ENCODE results near the gene FRYL. TPM values are rescaled to one million over a fixed set of nuclear protein-coding genes. Genes with fewer than 3 reads are reported as not detected.

FRYL gene
- total RNA-seq, 3 donors from 2014 or later: 70.9 to 112 (median 86.2) TPM

GRCh38 chr4:48792348-48793006 is 12.4 kb upstream of the FRYL start:
- DNase-seq (ENCODE audit: low spot score in 2 of 2): no peak
- intact Hi-C loops (cut with DNase I; ENCODE audit: low total_unique reads): no loop called here
- Histone ChIP-seq H3K4me3 (no peak overlapping the region), H3K36me3 (no peaks in the 10 kb centered on the region), H3K27ac (no peak overlapping the region), H3K27me3 (no peaks in the 10 kb centered on the region), H3K4me1 (no peaks in the 10 kb centered on the region), H3K9me3 (no peaks in the 10 kb centered on the region)
- TF ChIP-seq CTCF (IDR thresholded peaks at IDR 0.05): no peak

DNA sequence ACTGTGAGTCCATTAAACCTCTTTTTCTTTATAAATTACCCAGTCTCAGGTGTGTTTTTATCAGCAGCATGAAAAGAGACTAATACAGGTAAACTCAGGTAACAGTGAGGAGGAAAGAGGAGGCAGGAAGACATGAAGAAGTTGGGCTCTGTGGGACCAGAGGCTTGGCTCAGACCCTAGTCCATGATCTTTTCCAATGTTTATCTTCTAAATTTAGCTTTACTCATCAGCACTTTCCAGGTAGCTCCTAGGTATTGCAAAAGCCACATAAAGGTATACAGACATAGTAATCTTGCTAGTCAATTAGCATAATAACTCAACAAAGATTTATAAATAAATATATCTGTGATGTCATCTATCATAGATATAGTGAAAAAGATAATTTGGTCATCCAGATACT is 11.2 kb upstream of the FRYL start:
- Histone ChIP-seq H3K27ac (no peak overlapping the region), H3K4me1 (no peaks in the 10 kb centered on the region), H3K36me3 (no peaks in the 10 kb centered on the region), H3K9me3 (no peaks in the 10 kb centered on the region), H3K27me3 (no peaks in the 10 kb centered on the region), H3K4me3 (no peak overlapping the region)
- intact Hi-C loops (cut with DNase I; ENCODE audit: low total_unique reads): no loop called here
- TF ChIP-seq POLR2AphosphoS5 (IDR thresholded peaks at IDR 0.05) (no peak), CTCF (IDR thresholded peaks at IDR 0.05) (no peak), POLR2A (IDR thresholded peaks at IDR 0.05) (no peak)
- DNase-seq (ENCODE audit: low spot score in 2 of 2): no peak

GRCh38 chr4:48790561-48790960 is 10.5 kb upstream of the FRYL start:
- no peaks in the 10 kb centered on the region for H3K27me3 ChIP-seq
- TF ChIP-seq POLR2AphosphoS5 (IDR thresholded peaks at IDR 0.05) (no peak), POLR2A (IDR thresholded peaks at IDR 0.05) (no peak)
- H3K9me3 ChIP-seq: no peaks in the 10 kb centered on the region
- H3K36me3 ChIP-seq: no peaks in the 10 kb centered on the region
- no peak for DNase-seq (ENCODE audit: low spot score in 2 of 2)
- H3K4me3 ChIP-seq: no peak overlapping the region
- intact Hi-C loops (cut with DNase I; ENCODE audit: low total_unique reads): no loop called here
- no peak overlapping the region for H3K27ac ChIP-seq
- H3K4me1 ChIP-seq: no peaks in the 10 kb centered on the region

DNA sequence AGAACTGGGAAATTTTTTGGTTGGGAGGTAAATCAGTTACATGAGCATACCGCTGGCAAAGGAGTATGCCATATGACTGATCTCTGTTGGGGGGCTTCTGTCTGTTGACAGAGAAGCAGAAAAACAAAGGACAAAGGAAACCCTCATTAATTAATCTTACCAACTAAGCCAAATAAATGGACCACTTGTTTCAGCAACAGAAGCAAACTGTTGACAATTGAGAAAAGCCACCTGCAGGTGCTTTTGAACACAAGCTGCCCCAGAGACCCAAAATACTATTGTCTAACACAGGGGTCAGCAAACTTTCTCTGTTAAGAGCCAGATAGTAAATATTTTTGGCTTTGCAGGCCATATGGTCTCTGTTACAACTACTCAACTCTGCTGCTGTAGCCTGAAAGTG is 7.0 kb upstream of the FRYL start:
- H3K27me3 ChIP-seq: no peaks in the 10 kb centered on the region
- H3K4me1 ChIP-seq: no peaks in the 10 kb centered on the region
- intact Hi-C loops (cut with DNase I; ENCODE audit: low total_unique reads): no loop called here
- H3K9me3 ChIP-seq: no peaks in the 10 kb centered on the region
- no peak for DNase-seq (ENCODE audit: low spot score in 2 of 2)
- TF ChIP-seq POLR2A (IDR thresholded peaks at IDR 0.05): no peak
- TF ChIP-seq CTCF (IDR thresholded peaks at IDR 0.05): no peak
- TF ChIP-seq POLR2AphosphoS5 (IDR thresholded peaks at IDR 0.05): no peak
- no peaks in the 10 kb centered on the region for H3K36me3 ChIP-seq
- H3K27ac ChIP-seq: no peak overlapping the region
- H3K4me3 ChIP-seq: no peak overlapping the region

- Histone ChIP-seq H3K4me1 (no peaks in the 10 kb centered on the region), H3K27me3 (no peaks in the 10 kb centered on the region), H3K36me3 (no peaks in the 10 kb centered on the region), H3K27ac (no peak overlapping the region), H3K9me3 (no peaks in the 10 kb centered on the region), H3K4me3 (no peak overlapping the region)
- DNase-seq (ENCODE audit: low spot score in 2 of 2): no peak
- TF ChIP-seq CTCF (IDR thresholded peaks at IDR 0.05) (no peak), POLR2A (IDR thresholded peaks at IDR 0.05) (no peak), POLR2AphosphoS5 (IDR thresholded peaks at IDR 0.05) (no peak)
- intact Hi-C loops (cut with DNase I; ENCODE audit: low total_unique reads): no loop called here
Measured at GRCh38 chr4:48786549-48786948, 6.5 kb upstream of the FRYL start.

- intact Hi-C loops (cut with DNase I; ENCODE audit: low total_unique reads): no loop called here
- no peaks in the 10 kb centered on the region for H3K27me3 ChIP-seq
- no peak for DNase-seq (ENCODE audit: low spot score in 2 of 2)
- no peak overlapping the region for H3K4me3 ChIP-seq
- H3K4me1 ChIP-seq: no peaks in the 10 kb centered on the region
- no peak overlapping the region for H3K27ac ChIP-seq
- TF ChIP-seq POLR2A (IDR thresholded peaks at IDR 0.05) (no peak), CTCF (IDR thresholded peaks at IDR 0.05) (no peak), POLR2AphosphoS5 (IDR thresholded peaks at IDR 0.05) (no peak)
- H3K36me3 ChIP-seq: no peaks in the 10 kb centered on the region
- no peaks in the 10 kb centered on the region for H3K9me3 ChIP-seq
Measured at GRCh38 chr4:48785302-48785701, 5.2 kb upstream of the FRYL start.

All from breast epithelium (tissue), 4 donors.